Measurements from ENCODE around the gene ASCL5. TPM values are rescaled to one million over a fixed set of nuclear protein-coding genes. Genes with fewer than 3 reads are reported as not detected.

The ASCL5 gene
- total RNA-seq, 4 donors from 2014 or later = not detected

DNA sequence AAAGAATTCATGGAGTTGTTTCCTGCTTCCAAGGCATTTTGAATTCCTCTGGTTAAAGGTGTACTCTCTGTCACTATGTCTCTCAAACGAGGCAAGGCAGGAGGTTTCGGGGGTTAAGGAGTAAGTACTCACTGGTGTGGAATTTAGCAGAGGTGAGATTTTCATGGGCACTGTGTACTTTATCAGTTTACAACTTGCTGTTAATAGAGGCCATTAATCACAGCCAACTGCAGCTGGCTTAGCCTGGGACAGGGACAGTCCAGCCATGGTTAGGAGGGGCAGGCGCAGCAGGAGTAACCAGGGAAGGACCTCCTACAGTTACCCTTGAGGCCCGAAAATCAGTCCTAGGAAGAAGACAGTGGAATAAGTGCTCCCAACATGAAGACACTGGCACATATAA, 45.3 kb upstream of the ASCL5 start:
- Histone ChIP-seq H3K27me3 (no peaks in the 10 kb centered on the region), H3K9me3 (no peaks in the 10 kb centered on the region), H3K27ac (no peak overlapping the region), H3K4me3 (no peak overlapping the region), H3K36me3 (no peaks in the 10 kb centered on the region), H3K4me1 (peaks cover 0 to 16% (median 6%) of the 10 kb centered on the region in 3 donors)
- ATAC-seq = no peak
- TF ChIP-seq POLR2A (IDR thresholded peaks at IDR 0.05) (no peak), POLR2AphosphoS5 (IDR thresholded peaks at IDR 0.05) (no peak), EP300 (IDR thresholded peaks at IDR 0.05) (no peak)
- TF ChIP-seq, protein P1, sequence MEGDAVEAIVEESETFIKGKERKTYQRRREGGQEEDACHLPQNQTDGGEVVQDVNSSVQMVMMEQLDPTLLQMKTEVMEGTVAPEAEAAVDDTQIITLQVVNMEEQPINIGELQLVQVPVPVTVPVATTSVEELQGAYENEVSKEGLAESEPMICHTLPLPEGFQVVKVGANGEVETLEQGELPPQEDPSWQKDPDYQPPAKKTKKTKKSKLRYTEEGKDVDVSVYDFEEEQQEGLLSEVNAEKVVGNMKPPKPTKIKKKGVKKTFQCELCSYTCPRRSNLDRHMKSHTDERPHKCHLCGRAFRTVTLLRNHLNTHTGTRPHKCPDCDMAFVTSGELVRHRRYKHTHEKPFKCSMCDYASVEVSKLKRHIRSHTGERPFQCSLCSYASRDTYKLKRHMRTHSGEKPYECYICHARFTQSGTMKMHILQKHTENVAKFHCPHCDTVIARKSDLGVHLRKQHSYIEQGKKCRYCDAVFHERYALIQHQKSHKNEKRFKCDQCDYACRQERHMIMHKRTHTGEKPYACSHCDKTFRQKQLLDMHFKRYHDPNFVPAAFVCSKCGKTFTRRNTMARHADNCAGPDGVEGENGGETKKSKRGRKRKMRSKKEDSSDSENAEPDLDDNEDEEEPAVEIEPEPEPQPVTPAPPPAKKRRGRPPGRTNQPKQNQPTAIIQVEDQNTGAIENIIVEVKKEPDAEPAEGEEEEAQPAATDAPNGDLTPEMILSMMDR (IDR thresholded peaks at IDR 0.05) = no peak
- WGBS, 2 donors (ENCODE audit: low coverage in 1 of 2) = 85 to 90% methylated on average over 4 of the region's 4 CpGs

DNA sequence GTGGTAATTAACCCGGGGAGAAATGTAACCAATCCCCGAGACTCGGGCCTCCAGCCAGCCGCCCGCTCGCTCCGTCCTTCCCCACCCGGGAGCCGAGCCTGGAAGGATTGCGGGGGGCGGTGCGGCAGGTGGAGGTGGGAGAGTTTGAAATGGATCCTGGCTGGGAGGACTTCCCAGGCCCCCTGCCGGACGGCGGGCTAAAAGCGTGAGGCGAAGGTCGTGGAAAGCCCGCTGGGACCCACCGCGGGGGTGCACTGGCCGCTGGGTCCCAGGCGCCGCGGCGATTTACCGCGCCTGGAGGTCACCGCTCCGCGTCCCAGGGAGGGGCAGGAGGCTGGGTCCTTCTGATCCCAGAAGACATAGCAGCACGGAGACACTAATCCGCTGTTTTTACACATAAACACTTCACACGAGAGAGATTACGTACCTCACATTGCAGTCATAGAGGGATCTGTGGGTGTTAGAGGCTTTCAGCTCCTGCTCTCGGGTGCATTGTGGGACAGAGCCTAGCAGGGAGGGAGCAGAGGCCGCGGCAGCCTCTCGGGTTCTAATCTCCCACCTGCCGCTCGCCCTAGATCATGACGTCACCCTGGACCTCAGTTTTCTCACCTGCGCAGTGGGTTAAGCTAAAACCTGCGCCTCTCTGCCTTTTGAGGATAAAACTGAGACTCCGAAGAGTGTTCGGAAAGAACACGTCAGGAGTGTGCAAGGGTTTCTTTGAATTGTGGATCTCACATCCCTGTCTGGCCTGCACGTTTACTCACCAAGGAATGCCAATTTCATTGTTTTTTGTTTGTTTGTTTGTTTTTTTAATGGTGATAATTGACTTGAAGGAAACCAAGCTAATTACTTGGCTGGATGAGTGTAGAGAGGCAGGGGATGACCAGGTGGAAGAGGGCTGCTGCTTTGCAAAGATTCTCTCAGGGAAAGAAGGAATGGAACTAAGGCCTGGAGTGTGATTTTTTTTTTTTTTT, 44.4 kb upstream of the ASCL5 start:
- ATAC-seq = peak; percentile 63
- H3K9me3 ChIP-seq = no peaks in the 10 kb centered on the region
- H3K4me3 ChIP-seq = peak overlapping the region; percentile 60 to 79
- H3K27me3 ChIP-seq = no peaks in the 10 kb centered on the region
- TF ChIP-seq, protein P1 (IDR thresholded peaks at IDR 0.05) = peak in 1 of 4 experiments; percentile 29
- TF ChIP-seq POLR2AphosphoS5 (IDR thresholded peaks at IDR 0.05) (peak; percentile 41), POLR2A (IDR thresholded peaks at IDR 0.05) (no peak), EP300 (IDR thresholded peaks at IDR 0.05) (no peak)
- H3K36me3 ChIP-seq = no peaks in the 10 kb centered on the region
- H3K4me1 ChIP-seq = peaks cover 0 to 16% (median 6%) of the 10 kb centered on the region in 3 donors
- peak overlapping the region; percentile 81 to 96 (median 92) for H3K27ac ChIP-seq
- WGBS, 2 donors (ENCODE audit: low coverage in 1 of 2) = 23 to 68% methylated on average over 4 to 15 of the region's 48 CpGs

DNA sequence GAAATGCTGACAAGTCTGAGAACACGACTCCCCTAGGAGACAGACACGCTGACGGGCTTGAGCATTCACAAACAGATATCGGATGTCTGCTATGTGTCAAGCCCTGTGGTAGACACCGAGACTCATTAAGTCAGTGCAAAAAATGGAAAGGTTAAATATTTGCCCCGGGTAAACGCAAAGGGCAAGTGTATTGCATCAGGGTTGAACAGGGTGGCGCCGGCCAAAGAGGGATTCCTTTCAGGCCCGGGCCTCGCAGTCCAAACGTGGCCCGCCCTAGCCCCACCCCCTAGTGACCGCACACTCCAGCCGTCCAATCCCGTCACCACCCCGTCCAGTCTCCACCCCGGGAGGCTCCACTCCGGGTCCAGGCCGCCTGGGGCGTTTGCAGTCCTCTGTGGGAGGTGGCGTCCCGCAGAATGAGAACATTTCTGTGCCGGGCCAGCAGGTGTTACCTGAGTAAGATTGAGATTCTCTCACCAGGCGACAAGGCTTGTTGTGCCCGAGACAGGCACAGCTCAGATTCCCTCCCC, 43.6 kb upstream of the ASCL5 start:
- 2 to 23% methylated on average over 7 to 9 of the region's 26 CpGs for WGBS, 2 donors (ENCODE audit: low coverage in 1 of 2)
- peak overlapping the region; percentile 81 to 96 (median 92) for H3K27ac ChIP-seq
- peak overlapping the region; percentile 60 to 79 for H3K4me3 ChIP-seq
- no peaks in the 10 kb centered on the region for H3K36me3 ChIP-seq
- peaks cover 0 to 16% (median 6%) of the 10 kb centered on the region in 3 donors for H3K4me1 ChIP-seq
- ATAC-seq = peak; percentile 99
- H3K27me3 ChIP-seq = no peaks in the 10 kb centered on the region
- no peaks in the 10 kb centered on the region for H3K9me3 ChIP-seq
- TF ChIP-seq, protein P1 (IDR thresholded peaks at IDR 0.05) = peak in 2 of 4 experiments; percentile 42 to 47
- TF ChIP-seq POLR2A (IDR thresholded peaks at IDR 0.05) (peak; percentile 68 to 78), EP300 (IDR thresholded peaks at IDR 0.05) (no peak), POLR2AphosphoS5 (IDR thresholded peaks at IDR 0.05) (peak; percentile 90)

DNA sequence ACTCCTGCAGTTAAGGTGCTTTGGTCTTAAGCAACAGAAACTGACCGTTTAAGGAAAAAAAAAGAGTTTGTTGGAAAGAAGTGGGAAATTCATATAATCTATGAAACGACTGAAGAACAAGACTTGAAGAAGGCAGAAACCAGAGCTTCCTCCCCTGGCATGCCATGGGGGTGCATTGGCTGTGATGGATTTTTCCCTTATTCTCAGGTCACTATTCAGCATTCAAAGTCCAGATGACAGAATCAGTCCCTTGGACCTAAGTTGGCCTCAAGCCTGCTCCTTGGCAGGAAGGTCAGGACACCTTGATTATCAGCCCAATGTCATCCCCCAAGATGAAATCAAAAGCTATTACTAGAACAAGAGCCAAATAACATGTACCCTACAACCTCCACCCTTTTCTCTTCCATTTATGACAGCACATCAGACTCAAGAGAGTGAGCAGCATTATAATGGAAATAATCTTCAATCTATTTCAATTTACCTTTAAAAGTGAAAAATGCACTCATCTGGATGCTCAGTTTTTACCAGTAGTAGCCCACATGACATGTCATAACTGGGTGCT, 43.1 kb upstream of the ASCL5 start:
- no peaks in the 10 kb centered on the region for H3K27me3 ChIP-seq
- H3K9me3 ChIP-seq = no peaks in the 10 kb centered on the region
- H3K27ac ChIP-seq = peak overlapping the region; percentile 29 to 96 (median 92)
- WGBS, 2 donors (ENCODE audit: low coverage in 1 of 2) = 65 to 88% methylated on average over 1 to 2 of the region's 2 CpGs
- H3K4me1 ChIP-seq = peaks cover 0 to 16% (median 6%) of the 10 kb centered on the region in 3 donors
- TF ChIP-seq, protein P1 (IDR thresholded peaks at IDR 0.05) = no peak
- TF ChIP-seq POLR2A (IDR thresholded peaks at IDR 0.05) = no peak
- no peak for TF ChIP-seq EP300 (IDR thresholded peaks at IDR 0.05)
- no peak for TF ChIP-seq POLR2AphosphoS5 (IDR thresholded peaks at IDR 0.05)
- H3K36me3 ChIP-seq = no peaks in the 10 kb centered on the region
- ATAC-seq = no peak
- peak overlapping the region in 1 of 2 donors; percentile 79 for H3K4me3 ChIP-seq
